ENCODE measurements around the gene ZC3H14. TPM values are rescaled to one million over a fixed set of nuclear protein-coding genes. Genes with fewer than 3 reads are reported as not detected.

The ZC3H14 gene
- total RNA-seq, 4 donors from 2014 or later: 52.8 to 71.4 (median 59.3) TPM

- TF ChIP-seq CTCF (IDR thresholded peaks at IDR 0.05) (no peak), POLR2A (IDR thresholded peaks at IDR 0.05) (no peak), EP300 (IDR thresholded peaks at IDR 0.05) (no peak)
- Histone ChIP-seq H3K27ac (no peak overlapping the region), H3K4me1 (no peaks in the 10 kb centered on the region), H3K36me3 (peaks cover 0 to 74% (median 8%) of the 10 kb centered on the region in 3 donors), H3K9me3 (no peaks in the 10 kb centered on the region), H3K4me3 (no peak overlapping the region), H3K27me3 (no peaks in the 10 kb centered on the region)
- DNase-seq (ENCODE audit: low spot score in 2 of 2): no peak
- 89 to 95% methylated on average over 4 of the region's 4 CpGs for WGBS, 2 donors
Measured at GRCh38 chr14:88597038-88597437, 34.2 kb downstream of the ZC3H14 start.

- H3K4me1 ChIP-seq: no peaks in the 10 kb centered on the region
- peaks cover 2 to 75% (median 8%) of the 10 kb centered on the region in 3 donors for H3K36me3 ChIP-seq
Measured at GRCh38 chr14:88597601-88598000, 34.8 kb downstream of the ZC3H14 start.

GRCh38 chr14:88598097-88598675 lies 35.3 kb downstream of the ZC3H14 start:
- Histone ChIP-seq H3K27me3 (no peaks in the 10 kb centered on the region), H3K27ac (no peak overlapping the region), H3K4me3 (no peak overlapping the region), H3K36me3 (peaks cover 8 to 75% (median 8%) of the 10 kb centered on the region in 3 donors), H3K4me1 (no peaks in the 10 kb centered on the region), H3K9me3 (no peaks in the 10 kb centered on the region)
- TF ChIP-seq POLR2A (IDR thresholded peaks at IDR 0.05) (no peak), CTCF (IDR thresholded peaks at IDR 0.05) (no peak), EP300 (IDR thresholded peaks at IDR 0.05) (no peak)
- DNase-seq (ENCODE audit: low spot score in 2 of 2): no peak
- 85 to 86% methylated on average over 2 of the region's 2 CpGs for WGBS, 2 donors

More at GRCh38 chr14:88597601-88598000, 34.8 kb downstream of the ZC3H14 start:
- H3K27me3 ChIP-seq: no peaks in the 10 kb centered on the region
- H3K27ac ChIP-seq: no peak overlapping the region
- H3K4me3 ChIP-seq: no peak overlapping the region
- no peak for TF ChIP-seq EP300 (IDR thresholded peaks at IDR 0.05)
- TF ChIP-seq CTCF (IDR thresholded peaks at IDR 0.05): no peak
- no peak for TF ChIP-seq POLR2A (IDR thresholded peaks at IDR 0.05)
- DNase-seq (ENCODE audit: low spot score in 2 of 2): no peak
- H3K9me3 ChIP-seq: no peaks in the 10 kb centered on the region
- WGBS, 2 donors: 86 to 87% methylated on average over 4 of the region's 4 CpGs

- Histone ChIP-seq H3K9me3 (no peaks in the 10 kb centered on the region), H3K4me1 (no peaks in the 10 kb centered on the region), H3K27ac (no peak overlapping the region), H3K36me3 (peaks cover 7 to 76% (median 11%) of the 10 kb centered on the region in 3 donors), H3K27me3 (no peaks in the 10 kb centered on the region), H3K4me3 (no peak overlapping the region)
- no peak for TF ChIP-seq CTCF (IDR thresholded peaks at IDR 0.05)
- TF ChIP-seq EP300 (IDR thresholded peaks at IDR 0.05): no peak
- no peak for TF ChIP-seq POLR2A (IDR thresholded peaks at IDR 0.05)
- 79 to 89% methylated on average over 8 of the region's 8 CpGs for WGBS, 2 donors
- no peak for DNase-seq (ENCODE audit: low spot score in 2 of 2)
Measured at GRCh38 chr14:88599326-88599725, 36.5 kb downstream of the ZC3H14 start.

GRCh38 chr14:88599761-88600439 lies 37.1 kb downstream of the ZC3H14 start:
- Histone ChIP-seq H3K27me3 (no peaks in the 10 kb centered on the region), H3K36me3 (peaks cover 7 to 82% (median 11%) of the 10 kb centered on the region in 3 donors), H3K4me3 (no peak overlapping the region), H3K9me3 (no peaks in the 10 kb centered on the region), H3K27ac (no peak overlapping the region), H3K4me1 (no peaks in the 10 kb centered on the region)
- TF ChIP-seq CTCF (IDR thresholded peaks at IDR 0.05) (no peak), EP300 (IDR thresholded peaks at IDR 0.05) (no peak), POLR2A (IDR thresholded peaks at IDR 0.05) (no peak)
- DNase-seq (ENCODE audit: low spot score in 2 of 2): no peak
- 90 to 91% methylated on average over 10 of the region's 10 CpGs for WGBS, 2 donors

Data from tibial nerve (tissue), 4 donors.